ENCODE measurements around the gene TMEM150B.
A peak's percentile ranks its signal among the peaks of the same experiment; 100 is the strongest.

The TMEM150B gene

GRCh38 chr19:55305491-55305890, 19.6 kb downstream of the TMEM150B start:
- DNase-seq (ENCODE audit: low read depth), result peak; percentile 27

- no peak for DNase-seq (ENCODE audit: low read depth)
Observed at GRCh38 chr19:55304980-55305379, 20.2 kb downstream of the TMEM150B start.

GRCh38 chr19:55304279-55304978, 20.7 kb downstream of the TMEM150B start:
- DNase-seq (ENCODE audit: low read depth), result peak; percentile 53

GRCh38 chr19:55303477-55303876, 21.7 kb downstream of the TMEM150B start:
- DNase-seq (ENCODE audit: low read depth), result no peak

- no peak for DNase-seq (ENCODE audit: low read depth)
Observed at GRCh38 chr19:55302318-55302703, 22.8 kb downstream of the TMEM150B start.

- peak; percentile 45 for DNase-seq (ENCODE audit: low read depth)
Observed at GRCh38 chr19:55301459-55302317, 23.5 kb downstream of the TMEM150B start.

- no peak for DNase-seq (ENCODE audit: low read depth)
Observed at GRCh38 chr19:55300886-55301458, 24.2 kb downstream of the TMEM150B start.

- DNase-seq (ENCODE audit: low read depth), result no peak
Observed at GRCh38 chr19:55299991-55300390, 25.1 kb downstream of the TMEM150B start.

GRCh38 chr19:55297267-55297666, 27.9 kb downstream of the TMEM150B start:
- no peak for DNase-seq (ENCODE audit: low read depth)

GRCh38 chr19:55289117-55289796, 35.9 kb downstream of the TMEM150B start:
- no peak for DNase-seq (ENCODE audit: low read depth)

GRCh38 chr19:55287361-55288079, 37.6 kb downstream of the TMEM150B start:
- DNase-seq (ENCODE audit: low read depth), result no peak

- DNase-seq (ENCODE audit: low read depth), result no peak
Observed at GRCh38 chr19:55285229-55285890, 39.8 kb downstream of the TMEM150B start.

GRCh38 chr19:55284405-55285058, 40.6 kb downstream of the TMEM150B start:
- DNase-seq (ENCODE audit: low read depth), result no peak

- peak; percentile 45 for DNase-seq (ENCODE audit: low read depth)
Observed at GRCh38 chr19:55283548-55284377, 41.4 kb downstream of the TMEM150B start, which contains the start of gene BRSK1. BRSK1 (plus strand) TSS chr19:55283997; CDS start chr19:55284443, 446 bp downstream.

- peak; percentile 94 for DNase-seq (ENCODE audit: low read depth)
Observed at GRCh38 chr19:55279770-55280643, 45.1 kb downstream of the TMEM150B start, which contains the start of gene HSPBP1. HSPBP1 (minus strand) TSS chr19:55280110; CDS start chr19:55279608, 502 bp downstream.

- no peak for DNase-seq (ENCODE audit: low read depth)
Observed at GRCh38 chr19:55279340-55279739, 45.8 kb downstream of the TMEM150B start.

GRCh38 chr19:55278391-55279135, 46.6 kb downstream of the TMEM150B start:
- no peak for DNase-seq (ENCODE audit: low read depth)

GRCh38 chr19:55277494-55277893, 47.6 kb downstream of the TMEM150B start:
- DNase-seq (ENCODE audit: low read depth), result no peak
